OCI-LY1 (cell line): ENCODE results near the gene EMX1.

Experiments used
- CTCF ChIP-seq: fragments of 200-600 bp; sonication (generic), shearing (Covaris generic); IDR thresholded peaks from 2 replicates; pipeline ENCODE4 v1.5.1; 2017; ENCODE audit warnings: mild to moderate bottlenecking, antibody characterized with exemption, low read length, moderate library complexity, mixed read lengths
- EZH2 ChIP-seq: fragments of 200-600 bp; sonication (generic), shearing (Covaris generic); IDR thresholded peaks from 2 replicates; pipeline ENCODE4 v1.8.0; 2017; ENCODE audit warnings: borderline replicate concordance, mixed run types, mild to moderate bottlenecking, antibody characterized with exemption, low read length, moderate library complexity, mixed read lengths

- no peak for TF ChIP-seq CTCF
- no peak for TF ChIP-seq EZH2
Measured at GRCh38 chr2:72961853-72962468, 44.6 kb downstream of the EMX1 start.
